GM23248 (cell line): ENCODE data around the gene FAS.

ENCODE experiments used
- EZH2 ChIP-seq: fragments of 200-600 bp; sonication (generic); IDR thresholded peaks from 2 replicates; pipeline ENCODE4 v1.6.1; 2018; ENCODE audit warnings: antibody characterized with exemption, mild to moderate bottlenecking; ENCODE audit not compliant: insufficient read depth, poor library complexity, severe bottlenecking
- EZH2phosphoT487 ChIP-seq: fragments of 200-600 bp; sonication (generic); IDR thresholded peaks from 2 replicates; pipeline ENCODE4 v1.6.1; 2018; ENCODE audit warnings: antibody characterized with exemption, moderate library complexity, mild to moderate bottlenecking, low read depth; ENCODE audit not compliant: insufficient read depth

GRCh38 chr10:89053555-89053954 lies 63.0 kb downstream of the FAS start:
- TF ChIP-seq EZH2 (no peak), EZH2phosphoT487 (no peak)
